ELR (cell line): Measurements from ENCODE around the gene ATP6V1G2.

Source experiments
- DNase-seq: peaks from one replicate; pipeline ENCODE4 v3.0.0-alpha.2; 2015; ENCODE audit warnings: low read depth

ATP6V1G2 gene

DNA sequence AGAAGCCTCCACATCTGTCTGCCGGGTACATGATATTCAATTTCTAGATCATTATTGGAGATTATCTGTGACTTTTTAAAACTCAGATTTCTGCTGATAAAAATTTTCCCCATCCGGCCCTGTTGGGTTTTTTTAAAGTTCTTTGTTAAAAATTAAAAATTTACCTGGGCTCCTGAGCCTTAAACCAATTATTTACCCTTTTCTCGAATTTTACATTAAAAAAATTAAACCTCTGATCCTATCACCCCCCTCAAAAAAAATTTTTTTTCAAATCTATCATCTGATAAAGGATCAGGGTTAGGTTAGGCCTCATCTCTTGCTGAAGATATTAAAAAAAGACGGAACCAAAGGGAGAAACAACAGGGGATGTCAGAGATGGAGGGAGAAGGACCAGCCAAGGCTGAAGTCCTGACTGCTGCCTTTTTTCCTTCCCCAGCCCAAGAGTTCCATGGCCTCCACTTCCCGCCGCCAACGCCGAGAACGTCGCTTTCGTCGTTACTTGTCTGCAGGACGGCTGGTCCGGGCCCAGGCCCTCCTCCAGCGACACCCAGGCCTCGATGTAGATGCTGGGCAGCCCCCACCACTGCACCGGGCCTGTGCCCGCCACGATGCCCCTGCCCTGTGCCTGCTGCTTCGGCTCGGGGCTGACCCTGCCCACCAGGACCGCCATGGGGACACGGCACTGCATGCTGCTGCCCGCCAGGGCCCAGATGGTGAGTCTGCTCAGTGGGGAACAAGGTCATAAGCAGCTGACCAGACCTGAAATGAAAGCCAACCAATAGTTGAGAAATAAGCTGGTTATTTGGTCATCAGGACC lies 1.5 kb upstream of the ATP6V1G2 start:
- DNase-seq = no peak

DNA sequence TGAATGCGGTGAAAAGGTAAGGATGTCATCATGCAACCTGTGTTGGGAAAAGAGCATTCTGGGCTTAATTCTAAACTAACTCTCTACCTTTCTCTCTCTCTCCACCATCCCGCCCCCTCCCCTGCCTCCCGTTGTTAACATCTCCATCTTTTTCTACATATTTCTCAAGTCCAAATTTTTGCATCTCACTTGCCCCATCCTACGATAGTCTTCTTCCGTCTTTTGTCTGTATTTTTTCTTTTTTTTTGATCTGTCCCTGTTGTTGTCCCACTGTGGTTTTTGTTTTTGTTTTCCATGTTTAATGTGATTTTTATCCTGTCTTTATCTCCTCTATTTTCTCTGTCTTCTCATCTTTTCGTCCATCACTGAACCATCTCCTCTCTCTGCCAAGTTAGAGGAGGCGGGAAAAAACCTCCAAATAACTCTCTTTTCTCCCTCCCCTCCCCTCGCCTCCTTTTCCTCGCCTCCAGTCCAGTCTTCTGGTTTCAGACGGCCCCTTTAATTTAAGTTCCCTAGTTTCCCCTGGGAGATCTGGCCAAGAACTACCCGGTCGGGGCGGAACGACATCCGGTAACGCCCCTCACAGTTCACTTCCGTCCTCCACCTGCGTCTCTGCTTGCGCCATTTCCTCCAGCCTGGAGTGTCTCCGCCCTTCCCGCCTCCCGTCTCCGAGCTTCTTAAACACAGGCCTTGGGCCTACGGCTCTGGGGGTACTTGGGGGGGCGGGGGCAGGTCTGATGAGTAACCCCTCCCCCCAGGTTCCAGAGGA lies 734 bp upstream of the ATP6V1G2 start, which contains the start of gene NFKBIL1:
TSS of gene NFKBIL1 (plus strand) at position 651 of the 769 bp plus-strand sequence. CDS start at position 738, 87 bp downstream.
- peak; percentile 99 for DNase-seq

DNA sequence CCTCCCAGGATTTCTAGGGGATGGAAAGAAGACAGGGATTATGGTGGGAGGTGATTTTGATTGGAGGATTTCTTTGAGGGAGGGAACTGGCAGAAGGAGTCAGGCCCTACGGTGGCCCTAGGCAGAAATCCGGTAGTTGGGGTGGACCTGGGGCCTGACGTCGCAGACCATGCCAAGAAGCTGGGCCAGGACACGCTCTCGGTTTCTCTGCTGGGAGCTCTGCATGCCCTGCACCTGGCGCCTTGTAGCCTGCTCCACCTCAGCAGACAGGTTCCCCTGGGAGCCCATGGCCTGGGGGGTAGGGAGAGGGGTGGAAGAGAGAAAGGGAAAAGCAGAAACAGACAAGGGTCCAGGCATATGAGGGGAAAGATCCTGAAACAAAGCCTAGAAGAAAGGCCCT lies 1.1 kb downstream of the ATP6V1G2 start:
- no peak for DNase-seq

DNA sequence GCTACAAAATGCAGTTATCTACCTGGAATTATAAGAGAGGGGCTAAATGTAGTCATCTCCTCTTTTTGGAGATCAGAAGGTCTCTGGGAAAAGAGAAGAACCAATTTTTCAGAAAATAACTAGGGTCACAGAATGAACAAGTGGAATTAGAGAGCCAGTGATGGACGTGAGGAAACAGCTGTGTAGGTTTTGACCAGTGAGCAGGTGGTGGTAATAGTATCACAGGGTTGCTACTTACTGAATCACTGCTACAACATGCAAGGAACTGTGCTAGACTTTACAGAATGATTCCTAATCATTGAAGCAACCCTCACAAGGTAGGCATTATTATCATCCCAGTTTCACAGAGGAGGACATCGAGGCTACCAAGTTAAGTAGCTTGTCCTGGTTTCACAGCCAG lies 1.7 kb downstream of the ATP6V1G2 start:
- DNase-seq = no peak

DNA sequence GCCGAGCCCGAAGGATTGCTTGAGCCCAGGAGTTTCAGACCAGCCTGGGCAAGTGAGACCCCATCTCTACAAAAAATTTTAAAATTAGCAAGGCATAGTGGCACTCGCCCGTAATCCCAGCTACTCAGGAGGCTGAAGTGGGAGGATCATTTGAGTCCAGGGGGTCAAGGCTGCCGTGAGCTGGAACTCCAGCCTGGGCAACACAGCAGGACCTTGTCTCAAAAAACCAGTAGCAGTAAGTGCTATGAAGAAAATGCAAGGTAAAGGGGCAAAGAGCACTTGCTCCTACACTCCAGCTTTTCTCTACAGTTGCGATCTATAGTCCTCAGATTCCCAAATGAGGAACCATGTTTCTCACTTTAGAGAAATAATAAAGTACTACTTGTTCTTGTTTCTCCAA lies 2.8 kb downstream of the ATP6V1G2 start:
- DNase-seq = no peak

DNA sequence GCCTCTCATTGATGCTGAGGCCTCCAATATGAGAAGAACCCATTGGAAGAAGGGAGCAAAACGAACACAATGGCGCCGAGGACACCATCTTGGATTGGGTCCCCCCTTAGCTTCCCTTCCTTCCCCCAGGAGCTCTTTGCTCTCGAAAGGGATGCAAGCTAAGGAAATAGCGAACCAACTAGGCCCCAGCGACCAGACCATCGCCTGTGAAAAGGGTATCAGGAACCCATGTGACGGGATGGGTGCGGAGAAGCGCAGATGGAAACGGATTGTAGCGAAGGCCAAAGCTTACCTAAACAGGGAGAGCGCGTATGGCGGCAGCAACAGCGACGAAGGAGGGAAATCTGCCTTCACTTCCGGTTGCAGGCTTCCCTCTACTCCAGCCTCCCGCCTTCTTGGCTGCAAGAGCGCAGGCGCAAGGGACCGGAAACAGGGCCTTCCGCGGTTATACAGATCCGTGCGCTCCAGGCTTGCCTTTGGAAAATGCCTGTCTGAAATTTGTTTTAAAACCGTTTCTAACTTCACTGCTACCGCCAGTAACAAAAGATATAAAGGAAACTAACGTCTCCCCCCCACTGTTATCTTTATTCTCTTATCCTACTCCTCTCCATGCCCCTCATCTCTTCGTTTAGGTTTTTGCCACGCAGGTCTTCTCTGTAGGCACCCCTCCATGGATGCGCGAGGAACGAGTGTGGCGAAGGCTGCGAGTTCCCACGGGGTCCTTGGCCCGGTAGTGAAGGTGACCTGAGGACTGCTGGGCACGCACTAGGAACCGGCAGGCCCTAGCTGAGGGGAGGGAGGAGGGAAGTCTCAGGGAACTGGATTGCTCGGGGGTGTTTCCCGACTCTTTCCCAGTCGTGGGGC lies 4.5 kb downstream of the ATP6V1G2 start, which contains the start of gene DDX39B:
TSS of gene DDX39B (minus strand) at position 346 of the 864 bp plus-strand sequence. CDS start 1,471 bp downstream, outside the sequence.
- peak; percentile 99 for DNase-seq

DNA sequence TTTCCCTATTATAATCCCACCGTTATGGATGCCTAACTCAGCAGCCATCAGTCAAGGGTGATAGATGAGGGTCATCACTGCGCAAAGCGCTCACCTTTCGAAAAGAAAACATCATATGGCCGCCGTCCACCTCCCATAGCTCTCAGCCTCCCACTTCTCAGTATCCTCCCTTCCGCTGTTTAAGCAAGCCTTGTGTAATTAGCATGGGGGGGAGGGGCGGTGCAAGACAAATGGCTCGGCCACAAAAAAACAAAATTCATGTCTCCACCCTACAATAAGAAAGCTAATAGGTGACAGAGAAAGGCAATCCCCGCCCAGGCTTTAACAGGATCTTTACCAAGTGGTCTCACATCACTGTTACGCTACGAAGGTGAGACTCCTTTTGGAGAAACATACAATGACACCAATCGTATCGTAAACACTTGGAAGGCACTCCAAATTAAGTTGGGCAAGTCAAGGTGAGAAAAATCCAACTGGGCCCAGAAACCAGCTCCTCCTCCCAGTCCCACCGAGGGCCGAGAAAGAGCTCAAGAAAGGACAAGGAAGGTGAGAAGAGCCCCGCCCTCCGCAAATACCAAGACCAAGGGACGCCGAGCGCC lies 5.2 kb downstream of the ATP6V1G2 start:
- DNase-seq = peak; percentile 74

DNA sequence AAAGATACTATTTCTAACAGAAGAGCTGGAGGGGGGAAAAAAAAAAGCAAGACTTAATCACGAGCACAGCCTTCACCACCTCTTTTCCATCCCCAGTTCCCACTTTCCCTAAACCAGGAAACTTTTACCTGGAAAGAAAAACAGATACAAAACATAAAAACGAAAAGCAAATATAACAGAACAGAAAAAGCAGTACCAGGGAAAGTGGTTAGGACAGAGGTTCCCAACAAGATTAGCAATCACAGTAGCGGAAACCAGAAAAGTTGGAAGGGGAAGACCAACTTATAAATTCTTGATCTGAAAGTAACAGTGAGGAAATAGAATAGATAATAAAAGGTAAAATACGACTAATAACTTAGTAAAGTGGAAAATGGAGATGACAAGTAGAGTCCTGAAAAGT lies 5.8 kb downstream of the ATP6V1G2 start:
- DNase-seq = no peak

DNA sequence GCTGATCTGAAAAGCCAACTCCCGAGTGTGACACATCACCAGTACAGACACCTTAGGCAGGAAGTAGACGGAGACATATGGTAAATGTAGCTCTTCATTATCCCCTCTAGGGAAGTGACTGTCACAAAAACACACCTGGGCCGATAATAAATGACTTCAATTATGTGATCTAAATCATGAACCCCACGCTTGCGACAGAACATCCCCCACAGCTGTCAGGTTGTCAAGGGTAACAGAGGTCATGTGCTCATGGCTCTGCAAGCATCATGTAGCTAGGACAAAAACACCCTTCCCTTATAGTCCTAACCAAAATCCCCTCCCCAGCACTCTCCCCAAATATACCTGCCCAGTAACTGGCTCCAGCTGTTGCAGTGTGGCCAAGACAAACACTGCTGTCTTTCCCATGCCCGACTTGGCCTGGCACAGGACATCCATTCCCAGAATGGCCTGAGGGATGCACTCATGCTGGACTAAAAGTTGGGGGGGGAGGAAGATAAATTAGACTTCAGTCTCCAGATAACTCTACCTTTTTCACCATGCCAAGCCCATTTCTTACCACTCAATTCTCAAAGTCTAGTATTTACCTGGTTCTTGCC lies 7.5 kb downstream of the ATP6V1G2 start:
- no peak for DNase-seq

DNA sequence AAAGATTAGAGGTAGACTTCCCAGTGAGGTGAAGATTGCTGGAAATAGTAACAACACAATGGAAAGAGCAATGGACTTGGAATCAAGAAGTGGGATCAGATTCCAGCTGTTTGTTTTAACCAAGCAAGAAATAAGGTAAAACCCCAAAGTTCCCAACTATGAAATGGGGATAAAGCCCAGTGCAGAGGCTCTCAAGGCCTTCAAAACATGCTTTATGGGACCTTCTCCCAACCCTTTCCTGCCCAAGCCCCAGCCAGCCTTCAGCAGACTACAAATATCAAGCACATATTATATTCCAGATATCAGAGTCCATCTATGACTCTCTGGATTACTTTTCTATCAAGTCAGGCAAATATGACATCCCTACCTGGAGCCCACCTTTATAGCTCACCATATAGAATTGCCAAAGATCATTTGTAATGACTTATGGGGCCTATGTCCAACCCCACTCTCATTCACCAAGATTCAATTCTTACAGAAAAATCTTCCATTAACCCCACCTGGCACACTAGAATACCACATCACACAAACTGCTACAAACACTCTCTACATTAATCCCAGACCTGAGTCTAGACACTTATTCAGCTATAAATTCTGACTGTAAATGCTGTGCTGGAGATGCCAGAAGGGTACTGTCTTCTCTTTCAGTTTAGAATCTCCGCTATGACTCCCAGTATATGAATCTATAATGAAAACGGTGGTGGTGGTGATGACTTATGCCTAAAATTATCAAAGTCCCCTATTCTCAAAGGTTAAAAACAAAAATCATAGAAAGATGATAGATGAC lies 10.7 kb downstream of the ATP6V1G2 start:
- DNase-seq = no peak

DNA sequence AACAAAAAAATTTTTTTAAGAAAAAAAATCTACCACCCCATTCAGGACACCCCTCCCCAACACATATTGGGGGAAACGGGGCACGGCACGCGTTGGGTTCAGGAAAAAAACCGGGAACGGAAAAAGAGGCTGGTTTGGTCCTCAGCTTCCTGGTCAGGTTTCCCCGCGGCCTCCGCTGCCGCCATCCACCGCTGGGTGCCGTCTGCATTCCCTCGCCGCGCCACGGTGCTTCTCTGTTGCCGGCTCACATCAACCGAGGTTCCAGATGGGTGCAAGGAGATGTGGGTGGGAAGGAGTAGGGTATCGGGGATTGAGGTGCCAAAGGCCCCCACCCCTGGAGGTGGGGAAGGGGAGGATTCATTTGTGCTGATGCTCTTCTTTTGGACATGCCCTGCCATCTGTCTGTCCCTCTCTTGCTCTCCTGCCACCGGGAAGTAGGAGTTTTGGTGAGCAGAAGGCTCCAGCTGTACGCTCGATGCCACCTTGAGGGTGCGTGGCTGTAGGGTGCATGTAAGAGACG lies 11.8 kb downstream of the ATP6V1G2 start:
- no peak for DNase-seq

DNA sequence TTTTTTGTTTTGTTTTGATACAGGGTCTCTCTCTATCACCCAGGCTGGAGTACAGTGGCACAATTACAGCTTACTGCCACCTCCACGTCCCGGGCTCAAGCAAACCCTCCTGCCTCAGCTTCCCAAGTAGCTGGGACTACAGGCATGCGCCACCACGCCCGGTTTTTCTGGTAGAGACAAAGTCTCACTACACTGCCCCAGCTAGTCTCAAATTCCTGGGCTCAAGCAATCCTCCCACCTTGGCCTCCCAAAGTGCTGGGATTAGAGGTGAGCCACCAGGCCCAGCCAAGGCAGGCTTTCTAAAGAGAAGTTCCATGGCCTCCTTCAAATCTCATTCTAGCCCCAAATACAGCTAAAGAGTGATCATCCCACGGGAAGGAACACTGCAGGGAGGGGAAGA lies 12.4 kb downstream of the ATP6V1G2 start:
- no peak for DNase-seq

DNA sequence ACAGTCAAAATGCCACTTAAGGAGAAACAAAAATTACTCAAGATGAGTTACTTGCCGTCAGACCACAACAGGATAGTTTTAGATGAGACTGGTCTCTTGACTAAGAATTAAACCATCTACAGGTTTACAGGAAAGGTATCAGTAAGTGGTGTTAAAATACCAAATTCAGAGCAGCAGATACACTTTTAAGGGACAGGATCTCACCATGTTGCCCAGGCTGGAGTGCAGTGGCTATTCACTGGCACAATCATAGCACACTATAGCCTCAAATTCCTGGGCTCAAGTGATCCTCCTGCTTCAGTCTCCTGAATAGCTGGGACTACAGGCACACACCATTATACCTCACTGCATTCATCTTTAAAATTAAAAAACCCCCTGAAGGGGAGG lies 13.0 kb downstream of the ATP6V1G2 start:
- no peak for DNase-seq

DNA sequence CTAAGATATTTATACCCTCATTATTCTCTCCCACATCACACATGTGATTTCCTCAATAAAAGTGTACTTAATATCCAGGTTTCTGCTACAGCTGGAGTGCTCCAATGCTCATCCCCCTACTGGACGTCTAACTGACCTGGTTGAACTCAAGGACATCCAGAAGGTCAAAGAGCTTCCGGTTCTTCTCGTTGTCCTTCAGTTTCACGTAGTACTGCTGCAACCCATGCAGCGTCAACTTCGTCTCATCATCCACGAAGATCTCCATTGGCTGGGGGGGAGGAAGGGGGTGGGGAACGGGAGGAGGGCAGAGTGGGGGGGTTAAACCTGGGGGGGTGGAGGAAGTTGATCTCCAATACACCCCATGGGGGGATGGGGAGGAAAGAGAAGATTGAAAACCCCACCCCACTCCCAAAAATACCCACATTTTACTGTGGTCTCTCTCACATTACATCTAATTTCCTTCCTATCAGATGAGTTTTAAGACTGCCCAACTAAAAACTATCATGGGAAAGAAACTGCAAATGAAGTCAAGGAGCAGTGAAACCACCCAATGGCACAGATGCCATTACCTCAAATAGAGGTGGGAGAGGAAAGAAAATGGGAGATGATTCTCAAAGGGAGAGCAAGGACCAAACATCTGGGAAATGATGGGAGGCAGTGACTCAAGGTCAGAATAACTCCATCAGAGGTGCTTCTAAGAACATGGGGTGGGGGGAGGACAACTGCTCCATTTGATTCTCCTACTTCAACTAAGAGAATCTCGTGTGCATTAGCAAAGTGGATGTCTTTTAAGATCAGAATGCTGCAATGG lies 13.6 kb downstream of the ATP6V1G2 start:
- DNase-seq = no peak

DNA sequence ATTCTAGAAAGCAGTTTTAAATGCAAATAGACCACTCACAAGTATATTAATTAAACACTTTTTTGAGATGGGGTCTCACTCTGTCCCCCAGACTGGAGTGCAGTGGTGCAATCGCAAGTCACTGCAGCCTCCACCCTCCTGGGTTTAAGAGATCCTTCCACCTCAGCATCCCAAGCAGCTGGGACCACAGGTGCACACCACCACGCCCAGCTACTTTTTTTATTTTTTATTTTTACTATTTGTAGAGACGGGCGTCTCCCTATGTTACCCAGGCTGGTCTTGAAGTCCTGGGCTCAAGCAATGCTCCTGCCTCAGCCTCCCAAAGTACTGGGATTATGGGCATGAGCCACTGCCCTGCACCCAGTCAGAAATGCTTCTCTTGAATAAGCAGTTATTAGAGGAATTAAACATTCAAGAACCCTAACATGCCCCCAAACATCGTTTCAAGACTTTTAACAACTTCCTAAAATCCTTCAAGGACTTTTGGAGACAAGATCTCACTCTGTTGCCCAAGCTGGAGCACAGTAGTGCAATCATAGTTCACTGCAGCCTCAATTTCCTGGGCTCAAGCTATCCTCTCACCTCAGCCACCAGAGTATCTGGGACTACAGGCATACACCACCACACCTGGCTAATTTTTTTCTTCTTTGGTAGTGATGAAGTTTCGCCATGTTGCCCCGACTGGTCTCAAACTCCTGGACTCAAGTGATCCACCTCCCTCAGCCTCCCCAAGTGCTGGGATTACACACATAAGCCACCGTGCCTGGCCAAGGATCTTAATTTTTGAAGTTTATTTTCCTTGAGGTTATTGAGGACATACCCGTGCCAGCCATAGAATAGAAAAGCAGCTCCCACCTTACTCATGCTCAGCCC lies 14.4 kb downstream of the ATP6V1G2 start:
- DNase-seq = no peak

DNA sequence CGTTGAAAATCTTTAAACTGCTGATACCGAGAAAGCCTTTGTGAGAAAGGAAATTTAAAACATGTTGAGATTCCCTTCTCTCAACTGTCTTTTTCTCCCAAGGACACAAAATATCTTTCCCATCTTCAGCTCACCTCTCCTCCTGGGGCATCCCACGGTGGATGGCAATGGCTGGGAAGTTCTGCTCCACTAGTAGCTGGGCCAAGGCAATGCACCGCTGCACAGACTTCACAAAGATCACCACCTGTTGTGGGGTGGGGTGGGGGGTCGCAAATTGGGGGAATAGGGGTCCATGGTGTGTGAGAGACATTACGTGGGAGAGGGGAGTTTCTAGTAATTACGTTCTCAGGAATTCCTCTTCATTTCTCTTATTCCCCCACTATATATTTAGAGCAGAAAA lies 15.2 kb downstream of the ATP6V1G2 start:
- DNase-seq = no peak

DNA sequence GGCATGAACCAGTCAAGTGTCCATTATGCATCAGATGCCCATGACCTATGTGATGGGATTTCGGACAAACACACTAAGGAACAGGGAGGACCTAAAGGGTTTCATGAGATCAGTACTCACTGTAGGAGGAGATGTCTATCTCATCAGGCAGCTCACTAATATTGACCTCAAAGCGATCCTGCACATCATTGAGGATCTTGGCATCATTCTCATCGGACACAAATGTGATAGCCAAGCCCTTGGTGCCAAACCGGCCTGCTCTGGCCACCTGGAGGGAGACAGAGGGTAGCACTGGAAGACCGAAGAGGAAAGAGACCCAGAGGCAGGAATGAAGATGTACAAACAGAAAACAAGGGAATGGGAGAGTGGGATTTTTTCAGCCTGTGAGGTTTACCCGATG lies 15.7 kb downstream of the ATP6V1G2 start:
- DNase-seq = no peak

DNA sequence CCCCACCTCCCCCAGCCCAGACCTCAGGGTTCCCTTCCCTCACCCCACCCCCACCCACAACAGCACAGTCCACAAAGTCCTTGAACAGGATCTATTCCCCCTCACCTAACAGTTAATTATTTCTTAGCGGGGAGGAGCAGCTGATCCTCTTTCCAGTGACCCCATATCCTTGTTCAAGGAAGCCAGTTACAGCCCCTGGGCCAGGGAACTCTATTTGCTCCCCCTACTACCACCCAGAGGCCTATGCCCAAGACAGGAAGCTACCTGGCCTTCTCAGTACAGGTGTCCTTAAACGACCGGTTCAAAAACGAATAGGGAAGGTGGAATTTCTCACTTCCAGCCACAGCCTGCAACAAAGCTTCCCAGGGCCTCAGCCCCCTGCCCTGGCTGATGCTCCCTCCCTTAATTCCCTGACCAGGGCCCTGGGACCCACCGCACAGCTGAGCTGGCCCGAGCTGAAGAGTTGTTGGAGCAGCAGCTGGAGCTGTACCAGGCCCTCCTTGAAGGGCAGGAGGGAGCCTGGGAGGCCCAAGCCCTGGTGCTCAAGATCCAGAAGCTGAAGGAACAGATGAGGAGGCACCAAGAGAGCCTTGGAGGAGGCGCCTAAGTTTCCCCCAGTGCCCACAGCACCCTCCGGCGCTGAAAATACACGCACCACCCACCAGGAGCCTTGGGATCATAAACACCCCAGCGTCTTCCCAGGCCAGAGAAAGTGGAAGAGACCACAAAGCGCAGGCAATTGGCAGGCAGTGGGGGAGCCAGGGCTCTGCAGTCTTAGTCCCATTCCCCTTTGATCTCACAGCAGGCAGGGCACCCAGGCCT lies 16.9 kb downstream of the ATP6V1G2 start:
- no peak for DNase-seq
